Left kidney (tissue), 2 donors: ENCODE data around the gene DAGLB. TPM values are rescaled to one million over a fixed set of nuclear protein-coding genes. Genes with fewer than 3 reads are reported as not detected.
"Not testable (repeated sequence)": the region's sequence is repeated elsewhere in the genome, so short reads cannot be mapped to it uniquely, and the experiment has no call there.

ENCODE experiments used
- DNase-seq: peaks from one replicate; pipeline ENCODE4 v3.0.0-alpha.2; 2013
- polyA plus RNA-seq: library from polyadenylated mRNA; unstranded; fragments of 120-200 nt; gene quantifications from one replicate; pipeline ENCODE4 v1.2.1, GENCODE V29; 2013; ENCODE audit not compliant: insufficient read length

Gene DAGLB
- polyA plus RNA-seq, 1 donor: 15.9 TPM

GRCh38 chr7:6463609-6464008 is 15.9 kb upstream of the DAGLB start:
- not testable (repeated sequence) for DNase-seq

DNA sequence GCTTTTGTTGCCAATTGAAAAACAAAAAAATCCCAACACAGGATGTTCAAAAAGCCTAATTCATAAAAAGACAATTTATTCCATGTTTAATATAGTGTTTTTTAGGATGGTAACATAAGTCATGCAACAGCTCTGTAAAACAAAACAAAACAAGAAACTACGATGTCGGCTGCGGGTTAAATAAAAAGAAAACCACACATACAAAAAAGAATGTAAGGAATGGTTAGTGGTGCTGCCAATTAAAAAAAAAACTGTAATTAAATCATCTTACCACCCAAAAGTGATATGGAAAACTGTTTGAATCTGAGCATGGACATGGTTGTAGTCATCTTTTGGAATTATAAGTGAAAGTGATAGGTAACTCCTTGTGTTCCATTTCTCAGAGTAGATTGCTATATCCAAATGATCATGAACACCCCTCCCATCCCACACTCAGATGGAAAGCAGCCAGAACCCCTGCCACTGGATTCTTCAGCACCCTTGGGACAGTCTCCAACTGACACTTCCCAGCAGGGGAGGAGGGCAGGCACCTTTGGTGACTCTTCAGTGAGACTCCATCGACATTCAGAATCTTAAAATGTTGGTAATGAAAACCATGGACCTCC is 14.3 kb upstream of the DAGLB start:
- DNase-seq: no peak

DNA sequence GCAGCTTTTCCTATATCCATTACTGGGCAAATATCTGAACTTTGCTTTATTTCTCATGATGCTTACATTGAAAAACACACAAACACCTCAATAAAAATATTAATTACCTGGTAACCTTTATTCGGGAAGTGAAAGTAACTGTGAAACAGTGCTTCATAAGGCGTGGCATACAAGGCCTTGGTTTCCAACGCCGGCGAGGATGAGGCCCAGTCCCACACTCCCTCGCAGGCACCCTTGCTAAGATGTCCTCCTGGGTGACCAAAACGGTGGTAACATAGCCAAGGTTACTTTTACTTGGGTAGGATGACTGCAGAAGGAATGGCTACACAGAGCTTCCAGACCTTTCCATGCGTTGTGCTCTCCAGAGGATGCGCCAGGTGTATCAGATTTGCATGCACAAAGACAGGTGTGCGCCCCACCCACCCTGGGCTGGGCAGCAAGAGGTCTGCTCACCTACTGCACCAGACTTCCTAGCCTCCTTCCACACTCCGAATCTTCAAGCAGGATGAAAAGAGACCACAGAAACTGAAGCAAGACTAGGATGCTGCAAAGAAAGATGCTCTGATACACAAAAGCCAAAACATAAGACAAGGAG is 13.3 kb upstream of the DAGLB start:
- DNase-seq: no peak

DNA sequence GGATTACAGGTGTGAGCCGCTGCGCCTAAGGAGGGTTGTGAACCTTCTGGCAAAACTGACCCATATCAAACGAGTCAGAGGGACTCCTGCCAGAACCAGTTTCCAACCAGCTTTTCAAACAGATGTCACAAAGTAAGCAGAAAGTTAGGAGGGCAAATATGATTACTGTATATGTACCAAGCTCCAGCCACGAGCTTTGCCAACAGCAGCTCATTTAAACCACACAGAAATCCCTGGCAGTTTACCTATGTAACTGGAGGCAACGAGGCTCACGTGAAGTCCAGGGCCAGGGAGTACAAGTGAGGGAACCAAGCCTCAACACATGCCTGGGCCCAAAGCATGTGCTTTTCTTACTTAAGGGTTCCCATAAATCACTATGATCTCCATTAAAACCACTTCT is 12.5 kb upstream of the DAGLB start:
- DNase-seq: no peak

DNA sequence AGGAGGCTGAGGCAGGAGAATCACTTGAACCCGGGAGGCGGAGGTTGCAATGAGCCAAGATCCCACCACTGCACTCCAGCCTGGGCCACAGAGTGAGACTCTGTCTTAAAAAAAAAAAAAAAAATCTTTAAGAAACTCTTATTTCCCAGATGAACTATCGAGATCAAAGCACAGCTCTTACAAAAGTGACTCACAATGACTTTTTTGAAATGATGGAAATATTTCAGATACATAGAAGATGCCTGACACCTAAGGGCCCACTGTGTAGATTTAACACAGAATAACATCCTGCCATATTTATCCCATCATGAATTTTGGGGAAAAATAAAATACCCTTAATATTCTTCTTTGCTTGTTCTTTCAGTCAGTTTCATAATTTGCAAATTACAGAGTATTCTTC is 10.9 kb upstream of the DAGLB start:
- not testable (repeated sequence) for DNase-seq

- DNase-seq: no peak
Observed at GRCh38 chr7:6453734-6454133, 6.0 kb upstream of the DAGLB start.

DNA sequence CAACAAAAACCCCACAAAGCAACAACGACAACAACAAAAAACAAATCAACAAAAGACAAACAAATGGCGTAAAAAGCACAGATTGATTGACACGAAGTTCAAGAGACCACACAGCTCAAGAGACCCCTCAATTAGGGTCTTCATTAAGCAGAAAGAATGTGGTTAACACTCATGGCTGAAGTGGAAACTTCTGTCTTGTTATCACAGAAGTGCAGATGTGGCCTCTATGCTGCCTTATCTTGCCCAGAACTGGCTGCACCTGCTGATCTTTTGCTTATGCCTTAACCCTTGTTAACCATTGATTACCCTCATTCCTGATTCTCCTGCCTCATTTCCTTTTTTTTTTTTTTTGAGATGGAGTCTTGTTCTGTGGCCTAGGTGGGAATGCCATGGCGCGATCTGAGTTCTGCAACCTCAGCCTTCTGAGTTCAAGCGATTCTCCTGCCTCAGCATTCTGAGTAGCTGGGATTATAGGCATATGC is 3.5 kb upstream of the DAGLB start:
- DNase-seq: no peak

GRCh38 chr7:6450591-6450990 is 2.8 kb upstream of the DAGLB start:
- DNase-seq: not testable (repeated sequence)

DNA sequence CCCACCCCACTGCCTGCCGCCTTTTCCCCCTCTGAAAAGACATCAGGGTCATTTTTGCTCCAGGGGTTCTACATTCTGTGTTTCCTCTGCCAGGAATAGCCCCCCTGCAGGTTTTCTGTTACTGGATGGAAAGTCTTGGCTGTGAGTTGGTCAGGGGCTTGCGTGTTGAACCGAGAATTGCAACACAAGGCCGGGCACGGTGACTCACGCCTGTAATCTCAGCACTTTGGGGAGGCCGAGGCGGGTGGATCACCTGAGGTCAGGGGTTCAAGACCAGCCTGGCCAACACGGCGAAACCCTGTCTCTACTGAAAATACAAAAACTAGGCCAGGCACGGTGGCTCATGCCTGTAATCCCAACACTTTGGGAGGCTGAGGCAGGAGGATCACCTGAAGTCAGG is 2.1 kb upstream of the DAGLB start:
- DNase-seq: not testable (repeated sequence)

DNA sequence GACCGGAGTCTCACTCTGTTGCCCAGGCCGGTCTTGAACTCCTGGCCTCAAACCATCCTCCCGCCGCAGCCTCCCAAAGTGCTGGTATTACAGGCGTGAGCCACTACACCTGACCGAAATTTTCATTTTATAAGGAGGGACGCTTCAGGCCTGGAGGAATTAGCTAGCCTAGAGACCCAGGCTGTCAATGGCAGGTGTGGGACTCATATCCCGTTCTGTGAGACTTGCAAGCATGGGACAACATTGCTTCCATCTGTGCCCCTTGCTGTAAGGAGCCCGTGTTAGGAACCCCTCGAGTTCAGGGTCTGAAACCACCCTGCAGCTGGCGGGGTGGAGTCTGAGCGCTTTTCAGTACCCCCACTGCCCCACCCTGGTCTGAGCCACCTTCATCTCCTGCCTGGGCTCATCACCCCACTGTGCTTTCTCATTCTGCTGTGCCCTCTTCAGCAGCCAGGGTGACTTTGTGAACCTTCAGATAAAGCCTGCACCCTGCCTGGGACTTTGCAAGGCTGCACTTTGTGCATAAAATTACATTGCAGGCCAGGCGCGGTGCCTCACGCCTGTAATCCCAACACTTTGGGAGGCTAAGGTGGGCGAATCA is 1.3 kb upstream of the DAGLB start:
- DNase-seq: no peak

- DNase-seq: peak; percentile 29
Observed at GRCh38 chr7:6446838-6447580, 745 bp downstream of the DAGLB start.

GRCh38 chr7:6444516-6445269 is 3.1 kb downstream of the DAGLB start:
- no peak for DNase-seq

- DNase-seq: no peak
Observed at GRCh38 chr7:6443372-6443941, 4.3 kb downstream of the DAGLB start.

- DNase-seq: no peak
Observed at GRCh38 chr7:6442114-6442513, 5.6 kb downstream of the DAGLB start.

- DNase-seq: no peak
Observed at GRCh38 chr7:6440381-6440780, 7.4 kb downstream of the DAGLB start.

- DNase-seq: no peak
Observed at GRCh38 chr7:6438427-6438826, 9.3 kb downstream of the DAGLB start.

DNA sequence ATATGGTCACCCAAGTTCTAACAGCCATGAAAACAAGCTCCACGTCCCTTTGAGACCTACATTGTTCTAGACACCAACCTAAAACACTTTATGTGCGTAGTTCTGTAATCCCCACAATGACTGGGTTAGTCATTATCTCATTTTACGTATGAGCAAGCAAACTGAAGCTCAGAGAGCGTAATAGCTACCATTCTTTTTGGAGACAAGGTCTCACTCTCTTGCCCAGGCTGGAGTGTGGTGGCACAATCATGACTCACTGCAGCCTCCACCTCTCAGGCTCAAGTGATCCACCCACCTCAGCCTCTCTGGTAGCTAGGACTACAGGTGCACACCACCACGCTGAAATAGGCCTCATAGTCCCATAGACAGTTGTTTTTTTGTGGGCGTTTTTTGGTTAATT is 10.5 kb downstream of the DAGLB start:
- no peak for DNase-seq

DNA sequence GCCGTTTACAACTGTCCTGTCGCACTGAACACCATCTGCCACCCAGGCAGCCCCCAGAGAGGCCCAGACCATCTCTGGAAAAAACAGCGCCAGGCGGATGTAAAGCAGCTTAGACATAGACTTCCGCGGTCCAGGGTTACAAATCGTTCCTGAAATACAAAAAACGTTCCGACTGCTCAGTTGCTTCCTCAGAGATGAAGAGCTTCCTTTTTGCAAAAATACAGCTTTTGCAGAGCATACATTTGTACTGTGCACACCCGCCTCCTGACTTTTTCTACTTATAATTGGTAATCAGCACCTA is 11.4 kb downstream of the DAGLB start:
- DNase-seq: no peak

- peak; percentile 75 for DNase-seq
Observed at GRCh38 chr7:6435486-6436384, 12.0 kb downstream of the DAGLB start.

DNA sequence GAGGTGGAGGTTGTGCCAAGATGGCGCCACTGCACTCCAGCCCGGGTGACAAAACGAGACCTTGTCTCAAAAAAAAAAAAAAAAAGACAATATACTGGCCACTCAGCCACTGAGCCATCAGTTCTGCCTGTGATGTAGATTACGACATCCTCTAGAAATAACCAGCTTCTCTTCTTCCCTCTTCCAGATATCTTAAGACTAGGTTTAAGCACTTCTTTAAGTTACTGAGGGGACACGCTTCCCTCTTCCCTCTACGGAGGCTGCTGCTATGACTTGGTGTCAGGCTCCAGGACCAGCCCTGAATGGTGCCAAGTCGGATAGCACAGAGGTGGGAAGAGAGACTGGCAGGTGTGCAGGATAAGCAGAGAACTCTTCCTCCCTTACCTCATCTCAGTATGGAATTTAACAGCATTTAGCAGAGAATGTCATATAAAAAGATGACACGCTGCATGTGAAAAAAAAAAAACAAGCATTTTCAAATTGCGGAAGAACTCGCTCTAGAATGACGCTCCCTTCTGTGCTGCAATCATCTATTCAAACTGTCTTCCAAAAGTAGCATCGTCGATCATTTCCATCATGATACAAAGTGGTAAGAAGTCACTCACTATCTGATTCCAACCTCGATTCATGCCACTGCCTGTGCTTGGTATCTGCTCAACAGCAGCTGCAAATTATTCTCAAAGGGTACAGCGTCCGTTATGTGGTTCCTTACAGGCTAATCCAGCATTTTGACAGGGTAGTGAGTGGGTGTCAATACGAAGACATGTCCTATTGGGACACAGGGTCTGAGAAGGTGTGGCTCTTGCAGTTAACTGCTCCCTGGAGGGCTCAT is 13.8 kb downstream of the DAGLB start:
- DNase-seq: no peak
